Endothelial cell of umbilical vein (primary cell): ENCODE results near the gene AREG.

Experiments
- EZH2 ChIP-seq: IDR thresholded peaks from 2 replicates; pipeline ENCODE4 v1.6.1; 2012; ENCODE audit warnings: borderline replicate concordance, low read depth, mild to moderate bottlenecking, moderate library complexity, low read length, inconsistent platforms; ENCODE audit not compliant: severe bottlenecking
- GATA2 ChIP-seq: IDR thresholded peaks from 2 replicates; pipeline ENCODE4 v1.7.0; 2011; ENCODE audit warnings: low read depth, mild to moderate bottlenecking, moderate library complexity, mixed read lengths, low read length; ENCODE audit not compliant: insufficient read length, insufficient read depth
- MYC ChIP-seq: IDR thresholded peaks from one replicate; pipeline ENCODE4 v1.6.1; 2011; ENCODE audit warnings: mild to moderate bottlenecking, low read depth, low read length
- POLR2A ChIP-seq: IDR thresholded peaks from 2 replicates; pipeline ENCODE4 v1.6.1; 2012; ENCODE audit warnings: low read depth, mild to moderate bottlenecking, control low read depth, low read length
- POLR2AphosphoS5 ChIP-seq: IDR thresholded peaks from 2 replicates; pipeline ENCODE4 v1.6.1; 2012; ENCODE audit warnings: low read depth, mild to moderate bottlenecking, control low read depth, low read length, moderate library complexity; ENCODE audit not compliant: insufficient read depth
- TF ChIP-seq, protein P1 (sequence below), 2 donors: IDR thresholded peaks; 1 replicate in 1 of 2; 2 replicates in 1 of 2; pipeline ENCODE4 v1.5.1; 2011; ENCODE audit warnings: low read length in 2 of 2, mild to moderate bottlenecking in 2 of 2, moderate library complexity in 2 of 2, control low read depth in 1 of 2, inconsistent platforms in 1 of 2, low read depth in 1 of 2; ENCODE audit not compliant: insufficient read depth in 1 of 2; ENCODE audit errors: extremely low read depth in 1 of 2

- TF ChIP-seq MYC (no peak), POLR2A (no peak), POLR2AphosphoS5 (no peak), GATA2 (no peak), EZH2 (no peak)
- TF ChIP-seq, protein P1, sequence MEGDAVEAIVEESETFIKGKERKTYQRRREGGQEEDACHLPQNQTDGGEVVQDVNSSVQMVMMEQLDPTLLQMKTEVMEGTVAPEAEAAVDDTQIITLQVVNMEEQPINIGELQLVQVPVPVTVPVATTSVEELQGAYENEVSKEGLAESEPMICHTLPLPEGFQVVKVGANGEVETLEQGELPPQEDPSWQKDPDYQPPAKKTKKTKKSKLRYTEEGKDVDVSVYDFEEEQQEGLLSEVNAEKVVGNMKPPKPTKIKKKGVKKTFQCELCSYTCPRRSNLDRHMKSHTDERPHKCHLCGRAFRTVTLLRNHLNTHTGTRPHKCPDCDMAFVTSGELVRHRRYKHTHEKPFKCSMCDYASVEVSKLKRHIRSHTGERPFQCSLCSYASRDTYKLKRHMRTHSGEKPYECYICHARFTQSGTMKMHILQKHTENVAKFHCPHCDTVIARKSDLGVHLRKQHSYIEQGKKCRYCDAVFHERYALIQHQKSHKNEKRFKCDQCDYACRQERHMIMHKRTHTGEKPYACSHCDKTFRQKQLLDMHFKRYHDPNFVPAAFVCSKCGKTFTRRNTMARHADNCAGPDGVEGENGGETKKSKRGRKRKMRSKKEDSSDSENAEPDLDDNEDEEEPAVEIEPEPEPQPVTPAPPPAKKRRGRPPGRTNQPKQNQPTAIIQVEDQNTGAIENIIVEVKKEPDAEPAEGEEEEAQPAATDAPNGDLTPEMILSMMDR (IDR thresholded peaks at IDR 0.05; ENCODE audit: extremely low read depth in 1 of 2, insufficient read depth in 1 of 2, low read depth in 1 of 2, low read length in 2 of 2): no peak
These were observed 35.3 kb downstream of the AREG start for GRCh38 chr4:74480267-74480666.
